Panc1 (cell line): ENCODE measurements around the gene ZNRF3.

ENCODE experiments used
- POLR2AphosphoS5 ChIP-seq: IDR thresholded peaks from 2 replicates; pipeline ENCODE4 v1.6.1; 2012; ENCODE audit warnings: mild to moderate bottlenecking, low read depth, low read length, moderate library complexity
- SIN3A ChIP-seq: IDR thresholded peaks from 2 replicates; pipeline ENCODE4 v1.6.1; 2012; ENCODE audit warnings: low read depth, mild to moderate bottlenecking, low read length, moderate library complexity, borderline replicate concordance; ENCODE audit not compliant: insufficient read depth
- TF ChIP-seq, protein P1 (sequence below): fragments of 450-650 bp; IDR thresholded peaks from 2 replicates; pipeline ENCODE4 v1.5.1; 2017; ENCODE audit warnings: mild to moderate bottlenecking

DNA sequence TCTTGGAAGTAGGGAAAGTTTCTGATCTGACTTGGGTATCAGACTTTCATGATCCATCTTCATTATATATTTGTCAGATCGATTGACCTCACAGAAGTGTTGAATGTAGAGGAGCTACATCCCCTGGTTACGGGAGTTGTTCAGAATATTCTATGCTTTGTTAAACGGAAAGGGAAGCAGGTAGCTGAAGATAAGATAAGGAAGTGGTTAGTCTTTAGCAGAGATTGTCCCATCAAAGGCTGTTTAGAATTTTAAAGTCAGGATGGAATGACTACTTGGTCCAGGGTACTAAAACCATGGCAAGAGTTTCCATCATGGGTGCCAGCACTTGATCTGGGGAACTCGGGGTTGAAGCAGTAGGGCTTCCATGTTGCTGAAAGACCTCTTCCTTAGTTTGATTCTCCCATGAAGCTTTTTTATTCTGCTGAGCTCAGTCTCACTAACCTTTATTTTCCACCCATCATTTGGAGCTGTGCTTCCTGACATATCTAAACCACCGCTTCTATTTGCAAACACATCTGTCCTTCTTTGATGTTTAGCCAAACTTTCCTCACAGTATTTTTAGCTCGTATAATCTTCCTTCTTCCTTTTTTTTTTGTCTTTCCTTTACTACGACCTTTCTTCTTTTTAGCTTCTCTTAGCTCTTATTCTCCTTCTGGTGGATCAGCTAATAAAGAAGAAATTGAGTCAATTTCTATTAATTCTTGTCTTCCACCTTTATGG lies 182.3 kb downstream of the ZNRF3 start:
- TF ChIP-seq POLR2AphosphoS5, result no peak
- TF ChIP-seq, protein P1, sequence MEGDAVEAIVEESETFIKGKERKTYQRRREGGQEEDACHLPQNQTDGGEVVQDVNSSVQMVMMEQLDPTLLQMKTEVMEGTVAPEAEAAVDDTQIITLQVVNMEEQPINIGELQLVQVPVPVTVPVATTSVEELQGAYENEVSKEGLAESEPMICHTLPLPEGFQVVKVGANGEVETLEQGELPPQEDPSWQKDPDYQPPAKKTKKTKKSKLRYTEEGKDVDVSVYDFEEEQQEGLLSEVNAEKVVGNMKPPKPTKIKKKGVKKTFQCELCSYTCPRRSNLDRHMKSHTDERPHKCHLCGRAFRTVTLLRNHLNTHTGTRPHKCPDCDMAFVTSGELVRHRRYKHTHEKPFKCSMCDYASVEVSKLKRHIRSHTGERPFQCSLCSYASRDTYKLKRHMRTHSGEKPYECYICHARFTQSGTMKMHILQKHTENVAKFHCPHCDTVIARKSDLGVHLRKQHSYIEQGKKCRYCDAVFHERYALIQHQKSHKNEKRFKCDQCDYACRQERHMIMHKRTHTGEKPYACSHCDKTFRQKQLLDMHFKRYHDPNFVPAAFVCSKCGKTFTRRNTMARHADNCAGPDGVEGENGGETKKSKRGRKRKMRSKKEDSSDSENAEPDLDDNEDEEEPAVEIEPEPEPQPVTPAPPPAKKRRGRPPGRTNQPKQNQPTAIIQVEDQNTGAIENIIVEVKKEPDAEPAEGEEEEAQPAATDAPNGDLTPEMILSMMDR, result no peak
- no peak for TF ChIP-seq SIN3A
